ENCODE results near the gene DNAAF1. TPM values are rescaled to one million over a fixed set of nuclear protein-coding genes. Genes with fewer than 3 reads are reported as not detected.

The DNAAF1 gene
- total RNA-seq, 1 donor from 2014 or later: not detected

GRCh38 chr16:84120023-84120422 lies 25.1 kb upstream of the DNAAF1 start:
- Histone ChIP-seq H3K27me3 (ENCODE audit: control insufficient read depth in 3 of 3, insufficient read depth in 3 of 3, low read length in 3 of 3) (no peaks in the 10 kb centered on the region), H3K36me3 (ENCODE audit: control insufficient read depth in 3 of 3, insufficient read depth in 3 of 3, low read length in 3 of 3) (peaks cover 6 to 25% (median 16%) of the 10 kb centered on the region in 3 donors), H3K27ac (ENCODE audit: low read depth, low read length) (no peak overlapping the region), H3K9me3 (ENCODE audit: control insufficient read depth in 3 of 3, low read length in 3 of 3) (no peaks in the 10 kb centered on the region), H3K9ac (ENCODE audit: low read depth in 1 of 3, low read length in 3 of 3) (no peak overlapping the region), H3K4me1 (ENCODE audit: control insufficient read depth in 3 of 3, insufficient read depth in 3 of 3, low read length in 3 of 3) (peaks cover 10 to 17% (median 16%) of the 10 kb centered on the region in 3 donors), H3K4me3 (ENCODE audit: low read length in 3 of 3) (no peak overlapping the region)

GRCh38 chr16:84121007-84121406 lies 24.1 kb upstream of the DNAAF1 start:
- H3K27ac ChIP-seq (ENCODE audit: low read depth, low read length): no peak overlapping the region
- peaks cover 4 to 10% (median 7%) of the 10 kb centered on the region in 3 donors for H3K4me1 ChIP-seq (ENCODE audit: control insufficient read depth in 3 of 3, insufficient read depth in 3 of 3, low read length in 3 of 3)
- H3K36me3 ChIP-seq (ENCODE audit: control insufficient read depth in 3 of 3, insufficient read depth in 3 of 3, low read length in 3 of 3): peaks cover 6 to 25% (median 16%) of the 10 kb centered on the region in 3 donors
- H3K9me3 ChIP-seq (ENCODE audit: control insufficient read depth in 3 of 3, low read length in 3 of 3): no peaks in the 10 kb centered on the region
- H3K27me3 ChIP-seq (ENCODE audit: control insufficient read depth in 3 of 3, insufficient read depth in 3 of 3, low read length in 3 of 3): no peaks in the 10 kb centered on the region
- no peak overlapping the region for H3K9ac ChIP-seq (ENCODE audit: low read depth in 1 of 3, low read length in 3 of 3)
- H3K4me3 ChIP-seq (ENCODE audit: low read length in 3 of 3): no peak overlapping the region

GRCh38 chr16:84124257-84125073 lies 20.6 kb upstream of the DNAAF1 start:
- Histone ChIP-seq H3K27me3 (ENCODE audit: control insufficient read depth in 3 of 3, insufficient read depth in 3 of 3, low read length in 3 of 3) (no peaks in the 10 kb centered on the region), H3K27ac (ENCODE audit: low read depth, low read length) (no peak overlapping the region), H3K9ac (ENCODE audit: low read depth in 1 of 3, low read length in 3 of 3) (no peak overlapping the region), H3K36me3 (ENCODE audit: control insufficient read depth in 3 of 3, insufficient read depth in 3 of 3, low read length in 3 of 3) (peaks cover 8 to 39% (median 26%) of the 10 kb centered on the region in 3 donors), H3K4me3 (ENCODE audit: low read length in 3 of 3) (no peak overlapping the region), H3K4me1 (ENCODE audit: control insufficient read depth in 3 of 3, insufficient read depth in 3 of 3, low read length in 3 of 3) (no peaks in the 10 kb centered on the region), H3K9me3 (ENCODE audit: control insufficient read depth in 3 of 3, low read length in 3 of 3) (no peaks in the 10 kb centered on the region)

GRCh38 chr16:84131117-84131516 lies 14.0 kb upstream of the DNAAF1 start:
- Histone ChIP-seq H3K4me1 (ENCODE audit: control insufficient read depth in 3 of 3, insufficient read depth in 3 of 3, low read length in 3 of 3) (no peaks in the 10 kb centered on the region), H3K27ac (ENCODE audit: low read depth, low read length) (no peak overlapping the region), H3K9ac (ENCODE audit: low read depth in 1 of 3, low read length in 3 of 3) (no peak overlapping the region), H3K4me3 (ENCODE audit: low read length in 3 of 3) (no peak overlapping the region), H3K9me3 (ENCODE audit: control insufficient read depth in 3 of 3, low read length in 3 of 3) (no peaks in the 10 kb centered on the region), H3K27me3 (ENCODE audit: control insufficient read depth in 3 of 3, insufficient read depth in 3 of 3, low read length in 3 of 3) (no peaks in the 10 kb centered on the region), H3K36me3 (ENCODE audit: control insufficient read depth in 3 of 3, insufficient read depth in 3 of 3, low read length in 3 of 3) (peaks cover 15 to 28% (median 24%) of the 10 kb centered on the region in 3 donors)

GRCh38 chr16:84132527-84133285 lies 12.4 kb upstream of the DNAAF1 start:
- Histone ChIP-seq H3K4me1 (ENCODE audit: control insufficient read depth in 3 of 3, insufficient read depth in 3 of 3, low read length in 3 of 3) (peaks cover 0 to 2% (median 0%) of the 10 kb centered on the region in 3 donors), H3K27ac (ENCODE audit: low read depth, low read length) (no peak overlapping the region), H3K4me3 (ENCODE audit: low read length in 3 of 3) (no peak overlapping the region), H3K36me3 (ENCODE audit: control insufficient read depth in 3 of 3, insufficient read depth in 3 of 3, low read length in 3 of 3) (peaks cover 15 to 20% (median 18%) of the 10 kb centered on the region in 3 donors), H3K9ac (ENCODE audit: low read depth in 1 of 3, low read length in 3 of 3) (no peak overlapping the region), H3K9me3 (ENCODE audit: control insufficient read depth in 3 of 3, low read length in 3 of 3) (no peaks in the 10 kb centered on the region), H3K27me3 (ENCODE audit: control insufficient read depth in 3 of 3, insufficient read depth in 3 of 3, low read length in 3 of 3) (no peaks in the 10 kb centered on the region)

GRCh38 chr16:84136331-84137125 lies 8.6 kb upstream of the DNAAF1 start:
- no peaks in the 10 kb centered on the region for H3K27me3 ChIP-seq (ENCODE audit: control insufficient read depth in 3 of 3, insufficient read depth in 3 of 3, low read length in 3 of 3)
- no peak overlapping the region for H3K27ac ChIP-seq (ENCODE audit: low read depth, low read length)
- no peak overlapping the region for H3K9ac ChIP-seq (ENCODE audit: low read depth in 1 of 3, low read length in 3 of 3)
- peaks cover 0 to 2% (median 0%) of the 10 kb centered on the region in 3 donors for H3K36me3 ChIP-seq (ENCODE audit: control insufficient read depth in 3 of 3, insufficient read depth in 3 of 3, low read length in 3 of 3)
- no peaks in the 10 kb centered on the region for H3K9me3 ChIP-seq (ENCODE audit: control insufficient read depth in 3 of 3, low read length in 3 of 3)
- H3K4me3 ChIP-seq (ENCODE audit: low read length in 3 of 3): no peak overlapping the region
- peaks cover 10 to 20% (median 13%) of the 10 kb centered on the region in 3 donors for H3K4me1 ChIP-seq (ENCODE audit: control insufficient read depth in 3 of 3, insufficient read depth in 3 of 3, low read length in 3 of 3)

GRCh38 chr16:84137287-84137686 lies 7.8 kb upstream of the DNAAF1 start:
- Histone ChIP-seq H3K27me3 (ENCODE audit: control insufficient read depth in 3 of 3, insufficient read depth in 3 of 3, low read length in 3 of 3) (no peaks in the 10 kb centered on the region), H3K36me3 (ENCODE audit: control insufficient read depth in 3 of 3, insufficient read depth in 3 of 3, low read length in 3 of 3) (peaks cover 0 to 2% (median 0%) of the 10 kb centered on the region in 3 donors), H3K9ac (ENCODE audit: low read depth in 1 of 3, low read length in 3 of 3) (no peak overlapping the region), H3K9me3 (ENCODE audit: control insufficient read depth in 3 of 3, low read length in 3 of 3) (no peaks in the 10 kb centered on the region), H3K4me1 (ENCODE audit: control insufficient read depth in 3 of 3, insufficient read depth in 3 of 3, low read length in 3 of 3) (peaks cover 10 to 23% (median 18%) of the 10 kb centered on the region in 3 donors), H3K4me3 (ENCODE audit: low read length in 3 of 3) (no peak overlapping the region), H3K27ac (ENCODE audit: low read depth, low read length) (no peak overlapping the region)

GRCh38 chr16:84137769-84138357 lies 7.2 kb upstream of the DNAAF1 start:
- peak overlapping the region in 2 of 3 donors; percentile 3 to 77 for H3K9ac ChIP-seq (ENCODE audit: low read depth in 1 of 3, low read length in 3 of 3)
- peaks cover 10 to 23% (median 18%) of the 10 kb centered on the region in 3 donors for H3K4me1 ChIP-seq (ENCODE audit: control insufficient read depth in 3 of 3, insufficient read depth in 3 of 3, low read length in 3 of 3)
- no peaks in the 10 kb centered on the region for H3K9me3 ChIP-seq (ENCODE audit: control insufficient read depth in 3 of 3, low read length in 3 of 3)
- H3K27me3 ChIP-seq (ENCODE audit: control insufficient read depth in 3 of 3, insufficient read depth in 3 of 3, low read length in 3 of 3): no peaks in the 10 kb centered on the region
- H3K4me3 ChIP-seq (ENCODE audit: low read length in 3 of 3): no peak overlapping the region
- H3K36me3 ChIP-seq (ENCODE audit: control insufficient read depth in 3 of 3, insufficient read depth in 3 of 3, low read length in 3 of 3): peaks cover 0 to 2% (median 0%) of the 10 kb centered on the region in 3 donors
- H3K27ac ChIP-seq (ENCODE audit: low read depth, low read length): no peak overlapping the region

- H3K4me1 ChIP-seq (ENCODE audit: control insufficient read depth in 3 of 3, insufficient read depth in 3 of 3, low read length in 3 of 3): peaks cover 10 to 23% (median 18%) of the 10 kb centered on the region in 3 donors
- no peaks in the 10 kb centered on the region for H3K27me3 ChIP-seq (ENCODE audit: control insufficient read depth in 3 of 3, insufficient read depth in 3 of 3, low read length in 3 of 3)
- H3K27ac ChIP-seq (ENCODE audit: low read depth, low read length): peak overlapping the region; percentile 67
- H3K36me3 ChIP-seq (ENCODE audit: control insufficient read depth in 3 of 3, insufficient read depth in 3 of 3, low read length in 3 of 3): peaks cover 0 to 2% (median 0%) of the 10 kb centered on the region in 3 donors
- no peaks in the 10 kb centered on the region for H3K9me3 ChIP-seq (ENCODE audit: control insufficient read depth in 3 of 3, low read length in 3 of 3)
- peak overlapping the region; percentile 41 to 66 (median 52) for H3K4me3 ChIP-seq (ENCODE audit: low read length in 3 of 3)
- peak overlapping the region; percentile 3 to 77 (median 75) for H3K9ac ChIP-seq (ENCODE audit: low read depth in 1 of 3, low read length in 3 of 3)
Observed at GRCh38 chr16:84138500-84138823, 6.6 kb upstream of the DNAAF1 start.
